ENCODE data around the gene PHYKPL.
A peak's percentile ranks its signal among the peaks of the same experiment; 100 is the strongest.

The PHYKPL gene

DNA sequence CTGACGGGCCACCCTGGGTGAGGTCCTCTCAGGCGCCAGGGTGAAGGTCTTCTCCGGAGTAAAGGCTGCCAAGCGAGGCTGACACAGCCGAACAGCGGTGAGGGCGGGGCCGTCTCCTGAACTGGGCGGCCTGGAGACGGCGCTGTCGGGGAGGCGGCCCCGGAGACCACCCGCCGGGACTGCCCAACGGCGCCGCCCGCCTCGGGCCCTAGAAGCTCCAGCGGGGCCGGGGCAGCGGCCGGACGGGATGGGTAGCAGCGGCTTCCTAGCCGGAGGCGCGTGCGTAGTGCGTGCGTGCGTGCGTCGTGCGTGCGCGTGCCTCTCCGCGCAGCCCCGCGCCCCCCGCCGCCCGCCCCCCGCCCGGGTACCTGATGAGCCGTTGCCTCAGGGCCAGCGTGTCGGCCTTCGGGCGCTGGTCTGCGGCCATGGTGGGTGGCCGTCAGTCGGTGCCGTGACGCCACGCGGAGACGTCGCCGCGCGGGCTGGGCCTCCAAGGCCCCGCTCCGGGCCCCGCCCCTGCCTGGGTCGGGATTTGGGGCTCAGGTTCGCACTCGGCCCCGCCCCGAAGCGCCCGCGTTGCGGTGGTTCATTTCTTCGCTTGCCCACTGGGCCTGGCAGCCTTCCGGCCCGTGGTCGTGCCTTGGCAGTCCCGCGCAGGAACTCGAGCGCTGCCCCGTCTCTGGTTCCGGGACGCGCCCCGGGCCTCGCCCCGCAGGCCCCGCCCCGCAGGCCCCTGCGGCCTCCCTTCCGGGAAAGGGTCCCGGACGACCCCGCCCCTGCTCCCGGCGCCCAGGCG, at the start of gene PHYKPL:
PHYKPL (minus strand) TSS at position 679 of the 796 bp plus-strand sequence; CDS start at position 427, 252 bp downstream.
- DNase-seq, result peak; percentile 85

DNA sequence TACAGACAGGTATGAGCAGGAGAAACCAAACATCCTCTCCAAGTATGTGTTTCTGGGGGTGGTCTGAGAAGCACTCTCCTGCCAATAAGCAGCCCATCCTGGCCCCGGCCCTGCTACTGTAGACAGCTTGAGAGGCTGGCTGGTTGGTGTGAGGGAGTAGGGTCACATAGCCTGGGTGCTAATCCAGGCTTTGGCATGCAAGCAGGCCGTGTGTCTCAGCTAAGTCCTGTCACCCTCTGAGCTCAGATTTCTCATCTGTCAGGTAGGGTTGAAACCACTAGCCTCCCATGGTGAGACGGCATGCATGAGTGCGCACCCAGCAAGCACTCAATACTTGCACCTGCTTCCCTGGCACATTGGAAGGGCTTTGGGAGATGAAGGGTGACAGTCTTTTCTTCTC, 49.8 kb upstream of the PHYKPL start:
- DNase-seq, result no peak

DNA sequence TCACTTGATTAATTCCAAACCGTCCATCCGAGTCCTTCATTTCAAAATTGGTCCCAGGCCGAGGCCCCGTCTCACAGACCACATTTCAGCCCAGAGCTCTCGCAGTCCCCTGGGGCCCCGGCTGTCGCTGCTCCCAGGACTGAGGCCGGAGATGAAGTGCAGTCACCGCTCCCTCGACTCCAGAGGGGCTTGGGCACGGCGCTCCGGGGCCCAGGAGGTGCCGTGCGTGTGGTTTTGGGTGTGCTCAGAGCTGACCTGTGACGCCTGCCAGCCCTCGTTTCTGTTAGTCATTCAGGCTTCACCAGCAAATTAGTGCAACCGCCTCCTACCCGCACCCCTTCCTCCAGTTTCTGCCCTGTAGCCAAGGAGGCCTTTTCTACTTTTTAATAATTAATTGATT, 48.7 kb upstream of the PHYKPL start:
- DNase-seq, result no peak

DNA sequence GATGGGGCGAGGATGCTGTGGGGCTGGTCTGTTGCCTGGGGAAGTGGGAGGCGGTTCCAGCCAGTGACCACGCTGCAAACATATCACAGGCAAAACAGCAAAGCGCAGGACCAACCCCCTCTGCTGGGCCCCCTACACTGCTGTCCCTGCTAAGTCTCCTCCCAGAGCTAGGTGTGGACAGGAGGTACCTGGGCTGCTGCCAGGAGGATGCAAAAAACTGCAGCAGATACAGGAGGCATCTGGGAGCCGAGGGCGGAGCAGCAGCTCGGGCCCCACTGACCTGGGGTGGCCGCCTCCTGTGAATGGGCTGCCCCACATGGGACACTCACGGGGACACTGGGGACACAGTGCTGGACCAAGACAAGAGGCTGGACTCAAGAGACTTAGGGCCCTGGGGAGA, 48.0 kb upstream of the PHYKPL start:
- no peak for DNase-seq

DNA sequence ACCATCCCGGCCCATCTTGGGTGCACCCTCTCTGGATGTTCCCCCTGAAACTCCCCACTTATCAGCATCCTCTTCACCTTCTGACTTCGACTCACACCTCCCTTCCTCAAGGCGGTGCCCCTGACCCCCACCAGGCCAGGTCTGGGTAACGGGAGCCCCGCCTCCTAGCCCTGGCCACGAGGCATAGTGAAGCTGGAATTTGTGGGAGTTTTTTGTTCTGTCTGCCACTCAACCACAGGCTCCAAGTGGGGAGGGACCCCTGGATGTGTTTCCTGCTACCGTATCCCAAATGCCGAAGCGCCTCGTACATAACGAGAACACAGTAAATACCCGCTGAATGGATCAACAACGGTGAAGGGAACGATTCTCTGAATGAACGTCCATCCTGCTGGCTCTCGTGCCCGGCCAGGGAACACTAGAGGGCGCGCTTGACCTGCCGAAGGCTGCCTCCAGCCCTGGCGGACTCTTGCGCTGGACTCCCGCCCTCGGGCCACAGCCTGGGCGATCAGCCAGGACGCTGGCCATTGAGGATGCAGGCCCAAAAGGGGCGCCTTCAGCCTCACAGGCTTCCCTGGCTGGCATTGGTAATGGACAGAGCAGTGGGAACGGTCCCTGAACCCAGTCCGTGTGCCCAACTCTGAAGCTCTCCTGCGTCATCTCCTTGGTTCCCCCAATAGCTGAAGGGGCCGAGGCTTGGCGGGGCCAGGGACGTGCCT, 47.3 kb upstream of the PHYKPL start:
- peak; percentile 67 for DNase-seq

DNA sequence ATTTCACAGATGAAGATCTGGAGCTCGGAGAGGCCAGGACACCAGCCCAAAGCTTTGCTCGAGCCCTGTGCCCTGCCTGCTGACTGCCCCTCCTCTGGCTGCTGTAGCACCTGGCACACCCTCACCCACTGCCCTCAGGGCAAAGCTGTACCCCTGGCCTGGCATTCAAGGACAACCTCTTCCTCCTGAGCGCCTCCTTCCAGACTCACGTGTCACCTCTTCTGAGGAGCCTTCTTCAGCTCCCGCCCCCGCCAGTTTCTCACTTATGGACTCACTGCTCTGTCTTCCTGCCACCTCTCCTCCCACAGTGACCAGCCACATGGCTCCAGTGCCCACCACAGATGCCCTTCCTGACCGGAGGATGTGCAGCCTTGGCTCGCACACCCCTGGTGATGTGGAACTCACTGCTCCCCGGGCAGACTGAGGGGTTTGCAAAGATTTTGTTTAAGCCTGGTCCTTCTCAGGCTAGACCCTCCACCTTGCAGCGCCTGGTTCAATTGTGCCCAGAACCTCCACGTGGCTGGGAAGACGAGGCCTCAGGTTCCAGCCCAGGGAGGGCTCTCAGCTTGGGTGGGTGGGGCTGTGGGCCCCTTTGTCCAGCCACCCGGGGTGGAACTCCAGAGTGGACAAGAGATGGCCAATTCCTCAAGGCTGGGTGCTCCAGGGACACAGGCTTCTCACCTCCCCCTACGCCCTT, 46.6 kb upstream of the PHYKPL start:
- no peak for DNase-seq

DNA sequence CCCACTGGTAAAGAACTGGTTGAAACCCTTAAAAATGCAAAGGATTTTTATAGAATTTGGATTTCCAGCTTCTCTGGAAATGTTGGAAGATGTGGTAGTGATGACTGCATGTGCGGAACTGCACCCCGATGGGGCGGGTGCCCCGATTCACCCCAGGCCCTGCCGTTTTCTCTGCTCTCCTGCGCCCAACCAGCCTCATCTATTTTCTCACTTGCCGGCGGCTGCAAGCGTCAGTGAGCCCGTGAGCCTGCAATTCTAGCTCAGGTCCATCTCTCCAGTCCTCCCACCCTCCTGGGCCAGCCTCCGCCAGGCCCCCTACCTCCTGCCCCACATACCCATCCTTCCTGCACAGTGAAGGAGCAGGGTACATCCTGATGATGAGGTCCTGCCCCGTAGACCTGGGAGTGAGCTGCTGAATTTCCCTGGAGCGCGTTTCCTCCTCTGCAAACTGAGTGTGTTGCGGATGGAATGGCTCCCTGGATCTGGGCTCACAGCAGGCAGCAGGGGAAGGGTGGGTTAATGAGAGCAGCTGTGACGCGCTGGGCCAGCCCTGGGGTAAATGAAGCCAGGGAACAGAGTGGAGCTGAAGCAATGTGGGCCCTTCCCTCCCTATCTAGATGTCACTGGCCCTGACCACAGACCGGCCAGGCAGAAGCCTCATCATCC, 45.9 kb upstream of the PHYKPL start:
- no peak for DNase-seq

DNA sequence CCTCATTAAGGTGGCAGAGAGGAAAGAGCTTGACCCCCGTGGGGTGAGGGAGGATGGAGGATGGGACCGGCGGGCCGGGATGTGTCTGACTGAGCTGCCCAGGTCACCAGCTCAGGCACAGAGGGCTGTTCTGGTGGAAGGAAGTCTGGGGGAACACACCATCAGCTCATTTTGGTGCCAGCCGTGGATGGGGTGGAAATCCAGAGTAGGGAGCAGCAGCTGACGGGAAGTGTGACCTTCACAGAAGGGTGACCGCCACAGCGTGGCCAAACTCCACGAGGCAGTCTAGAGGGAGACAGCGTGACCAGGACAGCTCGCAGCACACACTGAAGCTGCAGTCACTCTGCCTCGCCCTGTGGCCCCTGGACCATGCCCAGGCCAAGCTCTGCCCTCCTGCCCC, 45.3 kb upstream of the PHYKPL start:
- no peak for DNase-seq

DNA sequence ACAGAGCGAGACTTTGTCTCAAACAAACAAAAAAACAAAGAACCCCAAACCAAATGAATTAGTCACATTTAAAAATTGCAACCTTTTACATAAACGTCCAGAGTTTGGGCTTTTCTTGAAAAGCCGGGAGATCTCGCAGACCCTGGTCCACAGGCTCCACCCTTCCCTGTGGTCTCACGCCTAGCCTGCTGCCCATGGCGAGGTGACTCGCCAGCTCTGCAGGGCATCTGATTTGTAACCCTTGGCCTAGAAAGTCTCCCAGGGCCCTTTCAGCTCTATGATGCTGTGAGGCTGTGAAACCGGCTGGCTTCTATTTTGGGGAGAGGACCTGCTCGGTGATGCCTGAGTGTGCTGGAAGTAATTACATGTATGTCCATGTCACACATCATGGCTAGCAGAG, 44.7 kb upstream of the PHYKPL start:
- no peak for DNase-seq

DNA sequence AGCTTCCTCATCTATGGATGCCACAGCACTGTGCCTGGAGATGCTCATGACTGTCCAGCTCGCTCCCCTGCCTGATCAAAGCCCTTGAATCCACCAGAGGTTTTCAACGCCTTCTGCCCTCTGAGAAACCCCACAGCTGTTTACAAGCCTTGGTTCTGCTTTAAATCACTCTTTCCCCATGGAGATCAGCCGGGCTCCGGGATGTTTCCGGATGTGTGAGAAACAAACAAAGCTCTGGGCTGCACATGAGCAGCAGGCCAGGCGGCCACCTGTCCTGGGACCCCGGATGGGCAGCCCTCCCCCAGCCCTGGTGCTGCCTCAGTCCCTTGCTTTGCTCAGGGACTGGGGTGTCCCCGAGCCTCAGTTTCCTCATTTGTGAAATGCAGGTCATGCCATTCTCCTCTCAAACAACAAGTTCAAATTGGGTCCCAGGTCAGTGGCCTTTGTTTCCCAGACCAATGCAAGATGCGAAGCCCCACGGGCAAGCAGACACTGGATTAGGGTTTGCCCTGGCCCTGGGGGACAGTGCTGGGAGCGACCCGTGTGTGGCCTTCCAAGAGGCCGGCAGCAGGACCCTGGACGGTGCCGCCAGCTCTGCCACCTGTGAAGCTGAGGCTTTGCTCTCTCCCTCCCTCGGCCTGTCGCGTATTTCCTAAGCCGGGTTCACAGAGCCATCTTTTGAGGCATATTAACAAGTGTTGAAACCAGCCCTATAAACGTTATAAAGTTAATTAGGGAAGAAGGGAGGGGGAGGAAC, 42.4 kb upstream of the PHYKPL start:
- DNase-seq, result no peak

DNA sequence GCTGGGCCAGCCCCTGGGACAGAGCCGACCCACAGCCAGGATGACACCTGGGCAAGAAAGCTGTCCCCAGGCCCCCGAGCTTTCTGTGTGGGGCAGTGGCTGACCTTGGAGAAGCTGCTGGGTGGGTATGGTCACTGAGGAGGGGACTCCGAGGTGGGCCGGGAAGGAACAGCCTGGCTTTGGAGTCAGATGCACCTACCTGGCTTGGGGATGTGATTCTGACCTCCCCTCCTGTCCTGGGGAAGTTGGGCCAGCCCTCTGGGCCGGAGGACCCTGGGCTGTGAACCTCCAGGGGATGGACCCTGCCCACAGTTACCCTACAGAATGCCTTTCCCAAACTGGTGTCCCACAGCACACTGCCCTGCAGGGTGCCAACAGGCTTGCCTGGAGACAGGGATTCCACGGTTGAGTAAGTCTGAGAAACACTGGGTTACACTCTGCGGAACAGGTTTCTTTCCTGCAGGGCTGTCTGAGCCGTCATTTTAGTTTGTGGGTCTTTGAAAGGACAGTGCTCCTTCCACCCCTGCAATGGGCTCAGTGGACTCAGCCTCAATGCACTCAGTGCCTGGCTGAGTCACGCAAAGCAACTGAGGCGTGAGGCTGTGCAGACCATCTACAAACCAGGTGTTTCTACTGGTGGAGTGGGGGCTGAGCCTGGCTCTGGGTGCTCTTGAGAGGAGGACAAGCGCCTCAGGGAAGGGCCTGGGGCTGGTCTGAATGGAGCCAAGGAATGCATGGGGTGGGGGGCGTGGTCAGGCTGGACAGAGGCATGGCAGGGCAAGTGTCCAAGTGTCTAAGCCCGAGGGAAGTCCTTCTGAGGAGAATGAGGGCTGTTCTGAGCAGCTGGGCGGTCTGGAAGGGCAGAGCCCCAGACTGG, 41.3 kb upstream of the PHYKPL start:
- DNase-seq, result no peak

DNA sequence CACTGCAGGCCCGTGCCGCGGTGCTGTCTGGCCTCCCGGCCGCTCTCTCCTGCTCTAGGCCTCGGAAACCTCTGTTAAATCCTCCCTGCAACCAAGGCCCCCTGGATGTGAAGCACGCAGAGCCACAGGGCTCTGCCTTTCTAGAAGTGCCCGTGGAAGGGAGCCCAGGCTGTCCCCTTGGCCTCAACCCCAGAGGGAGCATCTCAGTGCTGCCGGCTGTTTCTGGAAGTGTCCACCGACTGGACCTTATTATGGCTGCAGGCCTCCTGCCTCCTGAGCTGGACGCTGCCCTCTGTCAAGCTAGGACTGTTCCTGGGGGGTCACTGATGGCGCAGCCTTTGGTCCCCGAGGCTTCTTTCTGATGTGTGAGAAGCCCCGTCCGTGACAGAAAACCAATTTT, 40.4 kb upstream of the PHYKPL start:
- DNase-seq, result no peak

DNA sequence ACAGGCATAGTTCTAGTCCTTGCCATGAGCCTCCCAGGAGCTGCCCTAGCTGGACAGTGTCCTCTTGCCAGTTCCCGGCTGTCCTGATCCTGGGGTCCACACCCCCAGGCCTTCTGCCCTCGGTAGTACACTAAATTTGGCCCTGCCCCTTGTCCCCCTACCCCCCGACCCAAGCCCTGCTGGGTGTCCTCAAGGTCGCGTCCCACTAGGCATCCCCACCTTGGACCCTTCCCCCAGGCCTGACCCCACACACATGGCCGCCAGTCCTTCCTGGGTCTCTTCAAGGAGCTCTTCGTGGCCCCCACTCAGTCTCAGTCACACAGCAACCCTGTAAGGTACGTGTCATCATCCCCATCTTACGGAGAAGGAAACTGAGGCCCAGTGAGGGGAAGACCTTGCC, 40.0 kb upstream of the PHYKPL start:
- no peak for DNase-seq

DNA sequence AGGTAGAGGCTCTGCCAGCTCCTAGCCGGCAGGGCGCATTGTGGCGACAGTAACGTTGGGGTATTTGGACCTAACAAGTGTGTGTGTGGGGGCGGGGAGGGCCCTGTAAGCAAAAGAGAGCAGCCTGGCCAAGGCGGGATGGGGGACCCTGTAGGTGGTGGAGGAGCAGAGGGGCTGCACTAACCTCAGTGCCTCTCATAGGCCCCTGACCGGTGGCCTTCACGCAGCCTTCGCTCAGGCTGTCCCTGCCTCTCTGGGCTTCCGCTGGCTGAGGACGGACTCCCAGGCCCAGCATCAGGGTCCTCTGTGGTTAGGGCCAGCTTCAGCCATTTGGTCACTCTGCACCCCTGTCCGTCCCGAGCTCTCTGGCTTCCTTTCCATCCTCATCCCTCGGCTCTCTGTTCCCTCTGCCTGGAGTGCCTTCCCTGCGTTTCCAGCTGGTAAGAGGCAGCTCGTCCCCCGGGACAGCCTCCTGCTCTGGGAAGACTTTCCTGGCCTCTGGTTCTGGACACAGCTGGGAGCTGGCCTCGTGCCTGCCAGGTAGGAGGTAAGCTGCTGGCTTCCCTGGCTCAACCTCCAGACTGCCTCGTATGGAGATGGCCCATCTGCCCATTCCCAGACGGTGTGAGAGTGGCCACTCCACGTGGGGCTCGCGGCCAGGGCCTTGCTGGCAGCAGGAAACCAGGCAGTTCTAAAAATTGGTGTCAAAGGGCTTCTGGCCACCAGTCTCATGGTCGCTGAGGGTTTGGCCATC, 39.3 kb upstream of the PHYKPL start:
- no peak for DNase-seq

DNA sequence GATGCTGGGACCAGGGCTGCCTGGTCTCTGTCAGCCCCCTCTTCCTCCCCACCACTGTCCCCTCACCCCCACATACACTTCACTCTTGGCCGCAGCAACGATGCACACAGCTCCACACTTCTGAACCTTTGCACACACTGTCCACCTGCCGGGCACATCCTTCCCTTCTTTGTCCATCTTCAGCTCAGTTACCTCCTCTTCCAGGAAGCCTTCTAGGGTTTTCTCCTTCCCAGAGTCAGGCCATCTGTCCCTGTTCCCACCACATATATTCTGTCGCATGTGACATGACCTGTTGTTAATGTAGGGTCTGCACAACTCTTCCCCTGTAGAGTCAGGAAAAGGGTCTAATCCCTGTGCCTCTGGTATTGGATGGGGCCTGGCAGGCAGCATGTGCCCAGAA, 38.6 kb upstream of the PHYKPL start:
- DNase-seq, result no peak

DNA sequence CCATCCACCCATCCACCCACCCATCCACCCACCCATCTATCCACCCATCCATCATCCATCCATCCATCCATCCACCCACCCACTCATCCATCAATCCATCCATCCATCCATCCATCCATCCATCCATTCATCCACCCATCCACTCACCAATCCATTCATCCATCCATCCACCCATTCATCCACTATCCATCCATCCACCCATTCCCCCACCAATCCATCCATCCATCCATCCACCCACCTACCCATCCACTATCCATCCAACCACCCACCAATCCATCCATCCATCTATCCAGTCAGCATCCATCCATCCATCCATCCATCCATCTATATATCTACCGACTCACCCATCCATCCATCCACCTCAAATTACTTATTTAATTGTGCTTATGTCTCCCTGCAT, 36.9 kb upstream of the PHYKPL start:
- DNase-seq, result no peak

DNA sequence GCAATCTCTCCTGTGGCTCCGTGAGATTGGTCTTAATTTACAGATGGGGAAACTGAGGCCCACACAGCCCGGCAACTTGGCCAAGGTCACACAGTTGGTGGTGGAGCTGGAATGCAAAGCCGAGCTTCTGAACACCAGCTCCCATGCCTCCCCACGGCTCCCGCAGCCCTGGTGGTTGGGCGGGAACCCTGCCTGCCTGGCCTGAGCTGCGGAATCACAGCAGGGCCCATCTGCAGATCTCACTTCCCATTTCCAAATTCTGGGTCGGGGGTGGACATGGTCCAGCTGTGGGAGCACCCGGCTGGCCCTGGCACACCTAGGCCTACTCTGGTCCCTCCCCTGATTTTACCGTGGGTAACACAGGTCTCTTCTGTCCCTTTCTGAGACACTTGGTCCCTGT, 35.3 kb upstream of the PHYKPL start:
- no peak for DNase-seq

DNA sequence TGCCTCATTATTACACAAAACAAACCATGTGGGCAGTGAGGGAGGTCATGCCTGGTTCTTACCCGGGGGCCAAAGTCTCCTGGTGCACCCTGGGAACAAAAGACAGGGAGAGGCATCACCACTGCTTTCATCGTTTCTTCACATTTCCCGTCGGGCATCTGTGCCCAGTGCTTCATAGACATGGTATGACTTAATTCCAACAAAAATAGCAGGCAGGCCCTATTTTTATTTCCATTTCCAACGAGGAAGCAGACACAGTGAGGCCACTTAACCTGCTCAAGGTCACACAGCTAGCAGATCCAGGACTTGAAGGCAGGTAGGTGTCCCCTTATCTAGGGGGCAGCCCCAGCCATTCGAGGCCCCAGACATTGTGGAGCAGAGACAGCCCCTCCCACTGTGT, 34.6 kb upstream of the PHYKPL start:
- no peak for DNase-seq

DNA sequence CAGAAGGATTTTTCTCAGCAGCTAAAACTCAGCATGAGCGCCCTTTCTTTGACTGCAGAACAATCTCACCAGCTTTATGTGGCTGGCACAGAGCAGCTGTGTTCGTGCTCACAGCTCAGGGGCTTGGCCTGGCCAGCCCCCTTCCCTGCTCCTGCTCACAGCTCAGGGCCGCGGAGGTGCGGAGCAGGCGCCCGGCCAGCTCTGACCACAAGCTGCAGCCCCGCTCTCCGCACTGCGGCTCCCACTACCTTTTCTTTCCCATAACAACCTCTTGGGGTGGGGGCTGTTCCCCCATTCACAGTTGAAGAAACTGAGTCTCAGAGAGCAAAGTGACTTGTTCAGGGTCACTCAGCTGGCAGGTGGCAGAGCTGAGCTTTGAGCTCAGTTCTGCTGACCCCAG, 34.0 kb upstream of the PHYKPL start:
- no peak for DNase-seq

DNA sequence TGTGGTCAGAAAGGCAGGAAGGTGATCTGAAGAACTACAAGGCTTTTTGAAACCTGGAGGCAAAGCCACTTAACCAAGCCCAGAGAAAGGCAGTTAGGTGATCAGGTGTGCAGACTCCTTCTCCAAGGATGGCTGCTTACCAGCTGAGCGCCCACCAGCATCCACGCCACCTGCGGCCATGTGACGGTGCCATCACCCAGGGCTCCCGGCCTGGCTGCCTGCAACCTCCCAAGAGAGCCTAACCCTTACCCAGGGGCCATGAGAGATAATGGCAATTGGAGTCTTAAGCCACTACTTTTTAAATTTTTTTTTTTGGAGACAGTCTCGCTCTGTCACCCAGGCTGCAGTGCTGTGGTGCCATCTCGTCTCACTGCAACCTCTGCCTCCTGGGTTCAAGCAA, 33.1 kb upstream of the PHYKPL start:
- no peak for DNase-seq

DNA sequence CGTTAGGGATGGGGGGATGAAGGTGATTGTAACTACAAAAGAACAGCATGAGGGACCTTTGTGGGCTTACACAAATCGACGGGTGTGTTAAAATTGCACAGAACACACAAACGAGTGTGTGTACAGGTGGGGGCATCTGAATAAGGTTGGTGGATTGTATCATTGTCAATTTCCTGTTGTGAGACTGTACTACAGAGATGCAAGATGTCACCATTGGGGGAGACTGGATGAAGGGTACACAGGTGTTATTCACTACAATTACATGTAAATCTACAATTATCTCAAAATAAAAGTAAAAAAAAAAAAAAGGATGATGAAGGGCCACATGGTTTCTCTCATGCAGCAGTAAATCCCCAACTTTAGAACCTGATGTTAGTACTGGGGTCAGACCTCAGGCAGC, 31.4 kb upstream of the PHYKPL start:
- DNase-seq, result no peak

Data from activated CD4-positive, alpha-beta T cell treated with anti-CD3 and anti-CD28 coated beads, Interleukin-10, Interleukin-2, amounts not matched to agents 100 ng/mL and 50 ng/mL, durations not matched to agents 16 hours and 8 hours (primary cell).